GM18505 (cell line): ENCODE measurements around the gene BACH2.

Experiments
- ATAC-seq: cut with Tn5 transposase; IDR thresholded peaks from one replicate; pipeline ENCODE4 v1.9.1; 2021; ENCODE audit not compliant: unreplicated experiment
- POLR2A ChIP-seq: IDR thresholded peaks from 4 replicates; pipeline ENCODE4 v1.6.1; 2011; ENCODE audit warnings: borderline replicate concordance; ENCODE audit not compliant: insufficient read depth, insufficient read length; ENCODE audit errors: extremely low read depth

Gene BACH2

GRCh38 chr6:89934685-89935366 is 361.8 kb downstream of the BACH2 start:
- ATAC-seq, result no peak
- no peak for TF ChIP-seq POLR2A

- ATAC-seq, result no peak
- no peak for TF ChIP-seq POLR2A
Observed at GRCh38 chr6:89932245-89932802, 364.3 kb downstream of the BACH2 start.

- ATAC-seq, result no peak
- no peak for TF ChIP-seq POLR2A
Observed at GRCh38 chr6:89930789-89931188, 365.9 kb downstream of the BACH2 start.

- no peak for TF ChIP-seq POLR2A
- no peak for ATAC-seq
Observed at GRCh38 chr6:89928604-89929003, 368.0 kb downstream of the BACH2 start.

- no peak for TF ChIP-seq POLR2A
- no peak for ATAC-seq
Observed at GRCh38 chr6:89927791-89928550, 368.7 kb downstream of the BACH2 start.

- no peak for ATAC-seq
- no peak for TF ChIP-seq POLR2A
Observed at GRCh38 chr6:89927264-89927663, 369.4 kb downstream of the BACH2 start.

- ATAC-seq, result no peak
Observed at GRCh38 chr6:89925826-89926225, 370.8 kb downstream of the BACH2 start.

GRCh38 chr6:89924231-89924630 is 372.4 kb downstream of the BACH2 start:
- no peak for TF ChIP-seq POLR2A
- ATAC-seq, result no peak

More at GRCh38 chr6:89925826-89926225, 370.8 kb downstream of the BACH2 start:
- TF ChIP-seq POLR2A, result no peak

GRCh38 chr6:89921691-89922090 is 375.0 kb downstream of the BACH2 start:
- TF ChIP-seq POLR2A, result no peak
- ATAC-seq, result no peak

- no peak for TF ChIP-seq POLR2A
Observed at GRCh38 chr6:89921197-89921596, 375.4 kb downstream of the BACH2 start.

GRCh38 chr6:89917801-89918366 is 378.8 kb downstream of the BACH2 start:
- no peak for TF ChIP-seq POLR2A
- ATAC-seq, result no peak

More at GRCh38 chr6:89921197-89921596, 375.4 kb downstream of the BACH2 start:
- ATAC-seq, result no peak

- no peak for TF ChIP-seq POLR2A
- no peak for ATAC-seq
Observed at GRCh38 chr6:89917216-89917615, 379.4 kb downstream of the BACH2 start.

- TF ChIP-seq POLR2A, result no peak
- ATAC-seq, result no peak
Observed at GRCh38 chr6:89916136-89916920, 380.3 kb downstream of the BACH2 start.
